ENCODE data around the gene CREB3L1. TPM values are rescaled to one million over a fixed set of nuclear protein-coding genes. Genes with fewer than 3 reads are reported as not detected.
"Not testable (repeated sequence)": the region's sequence is repeated elsewhere in the genome, so short reads cannot be mapped to it uniquely, and the experiment has no call there.

The CREB3L1 gene
- total RNA-seq, 2 experiments from 2014 or later: not detected

- POLR2A ChIA-PET: no interaction called here
- CTCF ChIA-PET: no interaction called here
These were observed 30.9 kb upstream of the CREB3L1 start for GRCh38 chr11:46246521-46246920.

DNA sequence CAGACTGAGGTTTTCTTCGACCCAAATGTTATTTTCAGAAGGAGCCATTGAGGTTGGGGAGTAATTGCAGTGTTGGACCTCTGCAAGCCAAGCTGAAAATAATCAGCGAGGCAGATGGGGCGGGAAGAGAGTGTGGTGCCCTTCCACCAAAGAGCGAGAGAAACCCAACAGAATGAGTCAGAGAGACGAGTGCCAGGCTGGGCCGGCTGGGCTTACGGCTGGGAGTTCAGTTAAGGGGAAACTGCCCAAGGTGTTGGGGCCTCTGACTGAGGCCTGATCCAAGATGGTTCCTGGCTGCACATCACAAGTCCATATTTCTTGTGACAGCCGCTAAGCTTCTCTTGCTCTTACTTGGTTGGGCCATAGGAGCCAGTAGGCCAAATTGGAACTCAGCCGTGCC is 30.4 kb upstream of the CREB3L1 start:
- ChIA-PET POLR2A (no interaction called here), CTCF (interaction anchor here (1.1 kb wide), 1 partner anchor 8 kb away, joined by 3 read pairs; no protein-coding TSS in a partner anchor)

- CTCF ChIA-PET: interaction anchor here (1.1 kb wide), 2 partner anchors 8 to 67 kb away, joined by 3 read pairs; no protein-coding TSS in a partner anchor
- POLR2A ChIA-PET: no interaction called here
These were observed 29.8 kb upstream of the CREB3L1 start for GRCh38 chr11:46247659-46248058.

GRCh38 chr11:46248289-46249102 is 29.0 kb upstream of the CREB3L1 start:
- POLR2A ChIA-PET: no interaction called here
- CTCF ChIA-PET: interaction anchor here (1.1 to 2.0 kb wide), 2 partner anchors 10 to 67 kb away, joined by 3 to 7 read pairs; no protein-coding TSS in a partner anchor

DNA sequence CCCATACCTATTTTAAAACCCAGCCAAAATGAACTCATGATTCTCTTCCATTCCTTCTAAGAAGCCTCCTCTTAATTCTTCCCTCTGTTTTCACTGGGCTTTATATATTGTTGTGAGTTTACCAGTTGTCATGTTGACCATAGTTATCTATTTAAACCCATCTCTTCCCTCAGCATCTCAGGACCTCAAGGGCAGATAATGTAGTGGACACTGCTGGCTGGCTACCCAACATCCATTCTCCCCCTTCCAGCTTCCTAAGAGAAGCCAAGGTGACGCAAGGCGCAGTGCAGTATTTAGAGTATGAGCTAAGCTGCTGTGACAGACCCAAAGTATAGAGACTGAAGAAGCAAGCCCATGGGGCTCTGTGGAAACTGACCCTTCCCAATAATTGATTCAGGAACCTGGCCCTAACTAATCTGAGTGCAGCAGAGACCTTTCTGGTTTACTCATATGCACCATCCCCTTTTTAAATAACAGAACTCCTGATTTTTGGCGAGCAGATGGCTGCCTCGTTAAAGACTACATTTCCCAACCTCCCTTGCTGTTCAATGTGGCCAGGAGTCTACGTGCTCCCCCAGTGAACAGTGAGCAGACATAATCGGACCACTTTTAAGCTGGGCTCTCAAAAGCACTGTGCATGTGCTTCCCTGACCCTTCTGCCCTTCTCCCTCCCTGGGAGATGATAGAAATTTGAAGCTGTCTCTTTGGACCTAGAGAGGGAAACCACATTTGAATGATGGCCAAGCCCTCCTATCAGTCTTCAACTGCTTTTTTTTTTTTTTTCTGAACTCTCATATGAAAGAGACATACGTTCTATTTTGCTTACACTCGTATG is 28.1 kb upstream of the CREB3L1 start:
- CTCF ChIA-PET: interaction anchor here (0.5 to 2.0 kb wide), 4 partner anchors 10 to 1325 kb away, joined by 3 to 7 read pairs (median 3); no protein-coding TSS in a partner anchor
- POLR2A ChIA-PET: no interaction called here

- ChIA-PET CTCF (interaction anchor here (0.9 to 2.0 kb wide), 5 partner anchors 11 to 65 kb away, joined by 3 to 7 read pairs (median 3); no protein-coding TSS in a partner anchor), POLR2A (no interaction called here)
These were observed 27.3 kb upstream of the CREB3L1 start for GRCh38 chr11:46249938-46250744.

DNA sequence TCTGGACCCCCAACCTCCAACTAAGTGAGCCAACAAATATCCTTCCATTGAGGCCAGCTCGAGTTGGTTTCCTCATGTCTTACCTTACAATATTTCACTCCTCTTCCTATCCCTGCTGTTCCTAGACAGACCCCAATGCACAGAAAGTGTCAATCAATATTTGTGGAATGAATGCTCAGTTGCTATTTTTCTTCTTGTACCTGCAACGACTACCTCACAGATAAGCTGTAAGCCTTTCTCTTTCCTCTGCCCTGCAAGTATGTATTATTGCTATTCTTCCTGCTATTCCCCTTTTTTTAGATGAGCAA is 26.8 kb upstream of the CREB3L1 start:
- ChIA-PET POLR2A (no interaction called here), CTCF (interaction anchor here (1.4 to 2.0 kb wide), 3 partner anchors 12 to 58 kb away, joined by 3 to 7 read pairs (median 4); no protein-coding TSS in a partner anchor)

- CTCF ChIA-PET: interaction anchor here (0.6 kb wide), 2 partner anchors 63 to 148 kb away, joined by 3 to 4 read pairs; no protein-coding TSS in a partner anchor
- POLR2A ChIA-PET: no interaction called here
These were observed 25.5 kb upstream of the CREB3L1 start for GRCh38 chr11:46251954-46252353.

DNA sequence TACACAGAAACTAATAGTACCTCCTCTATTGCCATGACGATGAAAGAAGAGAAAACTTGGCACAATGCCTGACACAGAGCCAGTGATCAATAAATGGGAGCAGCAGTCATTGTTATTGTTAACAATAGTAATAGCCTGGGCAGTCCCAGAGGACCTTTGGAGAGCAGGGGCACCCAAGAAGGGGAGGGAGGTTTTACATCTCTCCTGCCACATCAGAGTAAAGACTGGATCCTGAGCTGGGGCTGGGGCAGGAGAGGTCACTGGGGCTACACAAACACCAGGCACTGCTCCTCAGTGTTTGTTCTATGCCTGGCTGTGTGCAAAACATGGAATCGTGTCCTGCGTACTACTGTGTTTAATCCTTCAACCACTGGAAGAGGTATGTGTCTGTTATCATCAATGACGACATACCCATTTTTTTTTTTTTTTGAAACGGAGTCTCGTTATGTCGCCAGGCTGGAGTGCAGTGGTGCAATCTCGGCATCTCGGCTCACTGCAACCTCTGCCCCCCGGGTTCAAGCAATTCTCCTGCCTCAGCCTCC is 25.0 kb upstream of the CREB3L1 start:
- ChIA-PET CTCF (no interaction called here), POLR2A (no interaction called here)

DNA sequence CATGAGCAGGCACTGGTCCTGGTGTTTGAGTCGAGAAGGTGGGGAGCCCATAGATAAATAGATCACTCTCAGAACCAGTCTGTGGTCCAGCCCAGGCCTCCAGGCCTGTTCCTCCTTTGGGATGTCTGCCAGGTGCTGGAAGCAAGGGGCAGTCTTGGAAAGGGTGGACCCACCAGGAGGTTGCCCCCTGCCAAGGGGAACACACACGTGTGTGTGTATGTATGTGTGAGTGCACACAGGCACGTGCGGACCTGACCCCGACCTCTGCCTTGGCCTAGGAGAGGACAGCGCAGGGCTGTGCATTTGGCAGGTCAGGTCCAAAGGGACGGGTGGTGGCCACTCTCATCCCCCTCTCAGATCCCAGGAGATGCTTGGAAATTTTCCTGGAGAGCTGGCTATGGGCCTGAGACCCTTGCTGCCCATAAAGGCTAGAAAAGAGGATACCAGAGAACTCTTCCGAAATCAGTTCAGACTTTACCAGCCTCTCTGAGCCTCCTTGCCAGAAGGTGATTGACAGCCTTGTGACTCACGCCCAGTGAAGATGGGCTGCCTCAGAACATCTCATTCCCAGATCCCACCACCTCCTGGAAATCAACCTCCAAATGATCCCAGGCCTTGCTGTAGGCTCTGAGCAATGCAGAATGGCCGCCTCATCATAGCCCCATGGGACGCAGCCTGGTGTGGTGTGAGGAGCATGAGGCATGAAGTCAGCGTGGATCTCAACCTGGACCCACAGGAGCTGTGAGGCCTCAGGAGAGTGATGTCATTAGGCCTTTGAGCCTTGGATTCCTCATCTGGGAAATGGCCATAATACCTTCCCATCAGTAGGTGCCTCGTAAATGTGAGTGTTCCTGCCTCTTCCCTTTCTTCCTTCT is 24.0 kb upstream of the CREB3L1 start:
- CTCF ChIA-PET: no interaction called here
- POLR2A ChIA-PET: no interaction called here

DNA sequence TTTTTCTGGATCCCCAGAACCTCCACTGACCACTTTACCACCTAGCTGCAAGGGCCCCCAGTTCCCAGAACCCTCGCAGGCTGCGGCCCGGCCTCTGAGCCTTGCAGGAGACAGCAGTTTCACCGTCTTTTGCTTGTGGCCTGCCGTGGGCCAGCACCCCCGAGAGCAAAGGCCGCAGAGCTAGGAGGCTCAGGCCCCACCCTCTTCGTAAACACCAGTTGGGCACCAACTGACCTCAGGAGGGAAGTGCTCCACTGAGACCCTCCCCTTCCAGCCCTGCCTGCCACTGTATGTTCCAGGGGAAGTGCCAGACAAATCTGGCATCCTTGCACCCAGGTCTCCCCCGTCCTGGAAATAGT is 23.4 kb upstream of the CREB3L1 start:
- POLR2A ChIA-PET: no interaction called here
- CTCF ChIA-PET: no interaction called here

DNA sequence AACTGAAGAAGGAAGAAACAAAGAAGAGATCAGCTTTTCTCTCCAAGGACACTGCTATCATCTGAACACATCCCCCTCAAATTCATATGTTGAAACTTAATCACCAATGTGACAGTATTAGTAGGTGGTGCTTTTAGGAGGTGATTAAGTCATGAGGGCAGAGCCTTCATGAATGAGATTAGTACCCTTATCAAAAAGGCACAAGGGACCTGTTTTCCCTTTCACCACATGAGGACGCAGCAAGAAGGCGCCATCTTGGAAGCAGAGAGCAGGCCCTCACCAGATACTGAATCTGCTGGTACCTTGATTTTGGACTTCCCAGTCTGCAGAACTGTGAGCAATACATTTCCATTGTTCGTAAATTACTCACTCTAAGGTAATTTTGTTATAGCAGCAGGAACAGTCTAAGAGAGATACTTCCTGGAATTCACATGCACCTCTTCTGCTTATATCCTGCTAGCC is 20.9 kb upstream of the CREB3L1 start:
- CTCF ChIA-PET: interaction anchor here (1.2 kb wide), 1 partner anchor 17 kb away, joined by 3 read pairs; no protein-coding TSS in a partner anchor
- POLR2A ChIA-PET: no interaction called here

DNA sequence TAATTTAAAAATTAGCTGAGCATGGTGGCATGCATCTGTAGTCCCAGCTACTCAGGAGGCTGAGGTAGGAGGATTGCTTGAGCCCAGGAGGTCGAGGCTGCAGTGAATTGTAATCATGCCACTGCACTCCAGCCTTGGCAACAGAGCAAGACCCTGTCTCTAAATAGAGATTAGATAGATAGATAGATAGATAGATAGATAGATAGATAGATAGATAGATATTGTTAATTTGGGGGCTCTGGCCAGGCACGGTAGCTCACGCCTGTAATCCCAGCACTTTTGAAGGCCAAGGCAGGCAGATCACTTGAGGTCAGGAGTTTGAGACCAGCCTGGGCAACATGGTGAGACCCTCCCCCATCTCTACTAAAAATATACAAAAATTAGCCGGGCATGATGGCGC is 18.1 kb upstream of the CREB3L1 start:
- POLR2A ChIA-PET, CTCF ChIA-PET: not testable (repeated sequence)

DNA sequence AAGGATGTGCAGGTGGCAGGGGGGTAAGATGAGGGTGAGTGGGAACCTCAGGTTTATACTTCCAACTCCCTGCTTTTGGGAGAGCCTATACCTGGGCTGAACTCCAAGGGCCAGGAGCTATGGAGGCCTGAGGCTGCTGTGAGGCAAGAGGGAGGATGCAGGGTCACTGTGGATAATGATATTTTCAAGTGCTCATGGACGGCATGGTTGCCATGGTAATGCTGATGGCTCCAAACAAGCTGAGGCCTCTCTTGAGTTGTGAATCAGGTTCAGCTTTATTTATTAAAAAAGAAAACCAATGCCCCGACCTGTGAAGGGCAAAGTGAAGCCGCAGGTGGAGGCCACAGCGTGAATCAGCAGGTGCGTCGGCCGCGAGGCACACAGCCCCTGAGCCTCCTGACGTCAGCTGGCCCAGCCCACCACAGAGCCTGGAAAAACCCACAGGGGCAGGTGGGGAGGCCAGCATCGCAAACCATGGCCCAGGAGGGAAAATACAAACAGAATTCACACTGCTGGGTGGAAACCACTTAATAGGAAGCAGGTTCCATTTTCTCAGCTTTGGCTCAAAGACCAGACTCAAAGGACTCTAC is 17.4 kb upstream of the CREB3L1 start:
- ChIA-PET CTCF (no interaction called here), POLR2A (no interaction called here)

GRCh38 chr11:46263120-46263519 is 14.3 kb upstream of the CREB3L1 start:
- ChIA-PET POLR2A (no interaction called here), CTCF (interaction anchor here (1.7 kb wide), 1 partner anchor 24 kb away, joined by 4 read pairs; no protein-coding TSS in a partner anchor)

GRCh38 chr11:46264030-46264429 is 13.4 kb upstream of the CREB3L1 start:
- CTCF ChIA-PET: no interaction called here
- POLR2A ChIA-PET: no interaction called here

- ChIA-PET CTCF (interaction anchor here (0.7 kb wide), 2 partner anchors 45 to 1306 kb away, joined by 4 to 6 read pairs; no protein-coding TSS in a partner anchor), POLR2A (no interaction called here)
These were observed 12.5 kb upstream of the CREB3L1 start for GRCh38 chr11:46264976-46265375.

- CTCF ChIA-PET: no interaction called here
- POLR2A ChIA-PET: no interaction called here
These were observed 11.7 kb upstream of the CREB3L1 start for GRCh38 chr11:46265764-46266163.
